ENCODE measurements around the gene RMND1.
"Not testable (repeated sequence)": the region's sequence is repeated elsewhere in the genome, so short reads cannot be mapped to it uniquely, and the experiment has no call there.

Gene RMND1

DNA sequence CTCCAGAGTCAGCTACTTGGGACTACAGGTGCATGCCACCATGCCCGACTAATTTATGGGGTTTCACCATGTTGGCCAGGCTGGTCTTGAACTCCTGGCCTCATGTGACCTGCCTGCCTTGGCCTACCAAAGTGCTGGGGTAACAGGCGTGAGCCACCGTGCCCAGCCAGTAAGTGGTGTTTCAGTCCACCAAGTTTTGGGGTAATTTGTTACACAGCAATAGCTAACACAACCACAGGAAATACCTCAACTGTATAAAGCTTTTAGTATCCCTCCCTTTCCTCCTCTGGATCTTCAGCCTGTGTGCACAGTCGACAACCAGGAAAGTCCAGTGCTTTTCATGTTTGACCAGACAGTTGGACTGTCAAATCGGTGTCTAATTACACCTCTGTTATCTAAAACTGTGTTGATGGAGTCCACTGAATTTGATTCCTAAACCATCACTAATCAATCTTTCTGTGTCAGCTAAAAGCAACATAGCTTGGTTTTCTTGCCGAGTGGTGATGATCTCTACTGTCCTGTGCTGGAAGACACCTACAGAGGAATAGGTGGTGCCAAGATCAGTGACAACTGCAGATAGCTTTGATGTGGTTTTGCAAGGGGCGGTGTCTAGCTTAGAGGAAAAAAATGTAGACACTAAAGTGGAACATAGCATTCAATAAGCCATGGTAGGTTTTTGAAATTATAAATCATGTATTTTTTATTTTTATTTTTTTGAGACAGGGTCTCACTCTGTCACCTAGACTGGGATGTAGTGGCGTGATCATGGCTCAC is 38.4 kb downstream of the RMND1 start:
- no peak for DNase-seq

GRCh38 chr6:151412909-151413308 is 39.0 kb downstream of the RMND1 start:
- DNase-seq, result no peak

- DNase-seq, result no peak
These were observed 42.2 kb downstream of the RMND1 start for GRCh38 chr6:151409679-151410078.

- no peak for DNase-seq
These were observed 42.7 kb downstream of the RMND1 start for GRCh38 chr6:151409260-151409659.

- DNase-seq, result no peak
These were observed 43.1 kb downstream of the RMND1 start for GRCh38 chr6:151408858-151409257.

DNA sequence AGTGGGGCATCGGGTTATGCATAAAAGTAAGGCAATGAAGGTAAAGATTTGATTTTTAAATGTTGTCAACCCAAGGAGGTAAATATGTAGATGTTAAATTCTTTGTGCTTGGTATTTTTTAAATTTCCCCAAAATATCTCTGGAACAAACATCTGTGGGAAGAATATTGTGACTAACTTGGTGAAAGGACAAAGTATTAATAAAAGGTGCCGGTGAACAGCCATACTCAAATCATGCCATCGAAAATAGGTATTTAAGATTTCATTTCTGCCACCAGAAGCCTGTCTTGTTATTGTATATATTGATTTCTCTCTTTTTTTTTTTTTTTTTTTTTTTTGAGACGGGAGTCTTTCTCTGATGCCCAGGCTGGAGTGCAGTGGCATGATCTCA is 48.0 kb downstream of the RMND1 start:
- DNase-seq, result no peak

- no peak for DNase-seq
These were observed 49.7 kb downstream of the RMND1 start for GRCh38 chr6:151402228-151402627.

DNA sequence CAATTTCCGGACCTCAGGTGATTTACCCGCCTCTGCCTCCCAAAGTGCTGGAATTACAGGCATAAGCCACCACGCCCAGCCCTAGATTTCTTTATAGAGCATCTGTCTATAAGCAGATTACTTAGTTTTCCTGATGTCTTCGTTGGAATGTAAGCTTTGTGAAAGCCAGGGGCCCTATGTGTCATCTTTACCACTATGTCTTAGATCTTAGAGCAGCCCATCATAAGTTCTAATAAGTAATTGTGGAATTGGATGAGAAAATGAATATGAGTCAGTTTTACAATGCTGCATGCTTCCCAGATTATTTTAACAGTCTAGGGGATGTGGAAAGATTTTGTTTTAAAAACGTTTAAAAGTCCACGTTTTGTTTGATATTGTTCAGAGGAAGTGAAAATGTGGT is 51.5 kb downstream of the RMND1 start:
- DNase-seq, result no peak

DNA sequence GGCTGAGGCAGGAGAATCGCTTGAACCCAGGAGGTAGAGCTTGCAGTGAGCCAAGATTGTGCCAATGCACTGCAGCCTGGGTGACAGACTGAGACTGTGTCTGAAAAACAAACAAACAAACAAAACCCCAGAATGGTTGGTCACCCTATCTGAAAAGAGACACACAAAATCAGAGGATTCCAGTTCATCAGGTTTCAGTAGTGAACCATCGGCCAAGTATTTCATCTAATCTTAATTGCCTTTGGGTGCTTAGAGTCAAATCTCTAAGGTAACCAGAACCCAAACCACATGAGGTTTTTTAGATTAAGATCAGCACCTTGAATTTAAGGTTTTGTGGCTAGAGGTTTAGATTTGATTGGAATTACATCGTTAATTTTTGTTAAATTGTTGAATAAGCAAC is 52.2 kb downstream of the RMND1 start:
- DNase-seq, result no peak

GRCh38 chr6:151393410-151393809 is 58.5 kb downstream of the RMND1 start:
- DNase-seq, result no peak

DNA sequence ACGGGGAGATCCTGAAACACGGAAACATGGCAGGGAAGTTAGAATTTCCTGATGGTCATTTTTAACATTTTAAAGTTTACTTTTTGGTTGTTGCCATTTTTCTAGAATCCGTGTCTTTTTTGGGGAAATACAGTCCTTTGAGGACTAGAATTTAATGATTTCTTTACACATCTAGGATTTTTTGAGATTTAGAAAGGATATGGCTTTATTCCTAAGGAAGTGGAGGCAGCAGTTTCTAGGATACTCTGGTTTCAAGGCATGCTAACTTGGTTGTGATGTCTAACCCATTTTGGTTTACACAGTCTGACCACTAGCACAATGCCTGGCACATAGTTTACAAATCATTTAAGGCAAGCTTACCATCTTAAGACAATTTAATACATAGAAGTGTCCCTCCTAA is 59.5 kb downstream of the RMND1 start:
- DNase-seq, result no peak

- peak; percentile 74 for DNase-seq
These were observed 60.2 kb downstream of the RMND1 start, which contains the start of gene ZBTB2 for GRCh38 chr6:151391471-151392413. TSS of gene ZBTB2 (minus strand) at chr6:151391559. CDS start at chr6:151373637, 17,922 bp downstream.

DNA sequence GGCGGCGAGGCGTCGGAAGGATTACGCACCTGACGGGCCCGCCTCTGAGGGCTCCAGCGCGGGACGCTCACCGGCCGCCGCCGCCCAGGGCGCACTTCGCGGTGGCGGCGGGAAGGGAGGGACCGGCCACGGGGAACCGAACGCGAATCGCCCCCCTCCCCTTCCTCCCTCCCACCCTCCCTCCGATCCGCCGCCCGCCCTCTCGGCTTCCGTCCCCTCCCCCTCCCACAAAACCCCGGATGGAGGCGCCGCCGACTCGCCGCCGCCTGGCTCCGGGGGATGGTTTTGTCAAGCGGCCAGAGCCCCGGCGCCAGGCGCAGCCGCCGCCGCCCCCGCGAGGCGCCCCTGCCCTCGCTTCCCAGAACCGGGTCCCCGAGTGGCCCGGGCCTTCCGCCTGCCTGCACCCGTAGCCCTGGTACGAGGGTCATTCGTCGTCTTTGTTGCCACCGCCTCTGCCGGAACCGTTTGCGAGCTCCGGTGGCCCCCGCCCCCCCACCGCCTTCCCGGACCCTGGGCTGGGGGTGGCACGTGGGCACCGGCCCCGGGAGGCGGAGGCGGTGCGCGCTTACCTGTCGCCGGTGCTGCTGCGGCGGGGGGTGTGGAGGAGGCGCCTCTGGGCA is 61.0 kb downstream of the RMND1 start:
- DNase-seq, result peak; percentile 78

- DNase-seq, result peak; percentile 99
These were observed 61.6 kb downstream of the RMND1 start for GRCh38 chr6:151390276-151390850.

DNA sequence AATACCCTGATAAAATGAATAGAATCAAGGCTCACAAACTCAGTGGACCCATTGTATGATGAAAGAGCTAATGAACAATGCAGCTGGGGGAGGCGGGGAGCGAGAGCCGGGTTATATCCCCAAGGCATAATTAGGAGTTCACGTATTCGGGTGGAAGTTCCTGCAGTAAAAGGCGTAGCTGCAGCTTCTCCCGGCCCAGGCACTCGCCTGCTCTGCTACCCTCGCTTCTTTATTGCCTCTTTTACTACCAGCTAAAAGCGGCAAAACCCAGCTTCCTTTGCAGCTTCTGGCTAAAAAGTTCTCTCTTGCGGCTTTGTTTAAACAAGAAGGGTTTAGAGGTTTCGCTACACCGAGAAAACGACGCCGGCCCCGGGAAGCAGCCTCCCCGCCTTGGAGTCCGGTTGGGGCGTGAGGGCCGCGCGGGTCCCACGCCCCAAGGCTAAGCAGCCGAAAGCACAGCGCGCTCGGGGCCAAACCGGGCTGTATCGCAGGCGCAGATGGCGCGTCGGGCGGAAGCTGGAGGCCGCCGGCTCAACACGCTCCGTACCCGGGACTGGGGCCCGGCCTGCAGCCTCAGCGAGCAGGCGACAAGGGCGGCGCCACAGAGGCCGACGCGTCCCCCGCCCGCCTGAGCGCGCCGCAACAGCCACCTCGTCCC is 62.2 kb downstream of the RMND1 start:
- DNase-seq, result peak; percentile 44

DNA sequence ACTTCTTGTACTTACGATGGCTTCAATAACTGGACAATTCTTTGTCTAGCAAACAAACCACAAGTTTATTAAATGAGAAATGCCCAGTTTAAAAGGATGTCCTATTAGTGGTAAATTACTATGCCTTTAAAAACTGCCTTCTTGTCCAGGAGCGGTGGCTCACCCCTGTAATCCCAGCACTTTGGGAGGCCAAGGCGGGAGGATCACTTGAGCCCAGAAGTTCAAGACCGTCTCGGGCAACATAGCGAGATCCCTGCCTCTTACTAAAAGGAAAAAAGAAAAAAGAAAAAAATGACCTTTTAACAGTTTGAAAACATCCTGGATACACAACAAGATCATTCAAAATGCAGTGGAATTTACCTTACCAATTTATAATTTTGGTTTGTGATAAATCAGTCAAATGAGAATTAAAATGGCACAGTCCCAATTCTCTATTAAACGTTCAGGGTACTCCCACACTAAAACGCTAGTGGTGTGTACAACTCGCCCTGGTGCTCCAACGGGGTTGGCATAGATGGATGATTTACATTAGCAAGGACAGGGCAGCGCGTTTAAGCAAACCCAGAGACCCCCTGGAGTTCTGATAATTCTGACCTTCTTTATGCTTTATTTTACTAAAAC is 62.8 kb downstream of the RMND1 start:
- DNase-seq, result no peak

DNA sequence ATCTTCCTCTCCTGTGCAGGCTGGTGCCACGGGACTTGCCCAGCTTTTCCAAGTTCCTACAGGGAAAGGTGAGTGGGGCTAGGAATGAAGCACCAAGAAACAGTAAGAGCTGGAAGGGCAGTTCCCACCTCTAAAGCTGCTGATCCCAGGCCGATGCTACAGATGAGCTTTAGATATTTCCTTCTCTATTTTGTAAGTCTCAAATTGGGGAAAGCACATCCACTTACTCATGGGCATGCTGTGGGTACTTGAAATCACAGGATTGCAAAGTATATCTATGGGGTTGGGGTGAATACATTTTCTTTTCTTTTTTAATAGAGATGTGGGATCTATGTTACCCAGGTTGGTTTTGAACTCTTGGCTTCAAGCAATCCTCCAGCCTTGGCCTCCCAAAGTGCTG is 63.7 kb downstream of the RMND1 start:
- DNase-seq, result no peak

DNA sequence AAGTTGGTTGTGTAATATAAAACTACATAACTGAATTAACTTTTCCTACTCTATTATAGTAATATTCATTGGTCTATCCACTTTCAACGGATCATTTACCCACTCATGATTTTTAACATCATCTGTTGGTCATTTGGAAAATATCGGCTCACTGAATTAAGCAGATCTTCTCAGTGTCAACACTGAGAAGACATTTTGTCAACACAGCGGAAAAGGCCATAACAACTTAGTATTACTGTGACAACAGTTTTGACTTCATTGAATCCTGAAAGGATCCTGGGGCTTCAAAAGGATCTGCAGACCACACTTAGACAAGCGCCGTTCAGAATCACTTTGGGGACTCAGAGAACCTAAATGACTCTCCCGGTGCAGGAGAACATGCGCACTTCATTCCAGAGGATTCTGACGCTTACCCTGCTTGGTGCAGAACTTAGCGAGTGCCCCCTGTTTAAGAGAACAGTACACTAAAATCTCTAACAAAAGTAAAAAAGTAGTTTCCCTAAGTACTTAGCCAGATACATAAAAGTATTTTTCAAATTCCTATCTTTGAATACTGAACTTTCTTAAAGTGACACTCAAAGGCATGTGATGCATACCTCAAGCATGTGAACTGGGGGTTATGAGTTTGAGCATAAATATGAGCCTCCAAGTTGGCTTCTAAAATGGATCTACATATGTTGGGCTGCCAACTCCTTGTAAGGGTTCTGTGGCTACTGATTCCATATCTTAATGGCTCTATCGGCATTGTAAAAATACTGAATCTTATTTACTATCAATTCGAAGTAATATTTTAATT is 64.6 kb downstream of the RMND1 start:
- no peak for DNase-seq

DNA sequence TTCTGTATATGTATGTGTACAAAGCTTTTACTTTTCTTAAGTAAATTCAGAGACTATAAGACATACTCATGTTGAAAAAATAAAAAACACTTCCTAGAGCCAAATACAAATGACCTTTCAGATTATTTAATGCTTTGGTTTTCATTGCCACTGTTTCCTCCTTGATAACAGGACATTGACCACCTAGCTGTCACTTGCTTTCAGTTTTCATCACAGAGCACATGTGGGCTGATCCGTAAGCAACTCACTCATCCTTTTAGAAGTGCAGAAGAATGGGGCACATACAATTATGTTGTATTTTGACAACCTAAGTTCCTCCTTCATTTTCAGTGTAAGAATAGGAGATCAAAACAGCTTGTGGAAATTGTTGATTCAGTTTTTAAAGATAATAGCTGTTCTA is 66.7 kb downstream of the RMND1 start:
- DNase-seq, result no peak

- DNase-seq, result no peak
These were observed 67.8 kb downstream of the RMND1 start for GRCh38 chr6:151384151-151384550.

DNA sequence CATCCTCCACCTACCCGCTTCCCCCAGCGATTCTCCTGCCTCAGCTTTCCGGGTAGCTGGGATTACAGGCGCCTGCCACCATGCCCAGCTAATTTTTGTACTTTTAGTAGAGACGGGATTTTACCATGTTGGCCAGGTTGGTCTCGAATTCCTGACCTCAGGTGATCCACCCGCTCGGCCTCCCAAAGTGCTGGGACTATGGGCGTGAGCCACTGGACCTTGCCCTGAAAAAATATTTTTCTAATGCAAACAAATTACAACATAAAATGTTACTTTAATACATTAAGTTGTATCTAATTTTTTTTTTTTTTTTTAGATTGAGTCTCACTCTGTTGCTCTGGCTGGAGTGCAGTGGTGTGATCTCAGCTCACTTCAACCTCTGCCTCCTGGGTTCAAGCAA is 69.3 kb downstream of the RMND1 start:
- DNase-seq, result not testable (repeated sequence)
